GM19193 (cell line): ENCODE data around the gene GNAS-AS1.

ENCODE experiments used
- POLR2A ChIP-seq: IDR thresholded peaks from 4 replicates; pipeline ENCODE4 v1.6.1; 2011; ENCODE audit not compliant: insufficient read depth, insufficient read length; ENCODE audit errors: extremely low read depth

GNAS-AS1 gene

GRCh38 chr20:58781138-58781537 lies 69.6 kb downstream of the GNAS-AS1 start:
- TF ChIP-seq POLR2A, result no peak

DNA sequence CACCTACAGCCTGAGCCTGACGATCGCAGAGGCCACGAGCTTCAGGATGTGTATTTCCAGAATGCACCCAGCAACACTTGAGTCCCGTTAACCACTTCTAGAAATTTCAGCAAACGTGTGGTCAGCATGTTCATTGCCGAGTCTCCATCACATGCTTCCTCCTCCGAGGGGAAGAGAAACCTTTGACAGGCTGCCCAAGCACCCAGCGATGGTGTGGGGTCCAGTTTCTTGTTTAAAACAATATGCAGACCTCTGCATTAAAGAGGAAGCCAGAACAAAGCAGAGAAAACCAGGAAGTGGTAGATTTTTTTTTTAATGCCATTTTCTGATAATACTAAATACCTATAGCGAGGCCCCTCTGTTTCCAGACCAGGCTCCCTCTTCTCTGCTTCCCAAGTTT lies 71.9 kb downstream of the GNAS-AS1 start:
- TF ChIP-seq POLR2A, result no peak

DNA sequence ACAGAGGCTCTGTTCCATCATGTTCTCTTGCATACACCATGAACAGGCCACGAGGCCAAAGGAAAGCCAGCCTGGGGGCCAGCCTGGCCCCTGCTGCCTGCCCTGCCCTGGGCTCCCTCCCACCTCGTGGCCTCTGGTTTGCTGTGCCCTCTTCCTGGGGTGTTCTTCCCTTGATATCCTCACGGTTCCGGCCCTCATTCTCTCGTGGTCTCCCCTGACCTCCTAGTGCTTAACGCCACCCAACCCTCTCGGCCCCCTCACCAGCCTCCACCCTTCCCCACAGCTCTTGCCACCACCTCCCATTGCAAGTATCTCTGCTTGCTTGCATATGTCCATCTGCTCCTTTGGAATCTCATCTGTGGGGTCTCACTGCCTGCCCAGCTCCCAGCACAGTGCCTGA lies 73.0 kb downstream of the GNAS-AS1 start:
- no peak for TF ChIP-seq POLR2A

DNA sequence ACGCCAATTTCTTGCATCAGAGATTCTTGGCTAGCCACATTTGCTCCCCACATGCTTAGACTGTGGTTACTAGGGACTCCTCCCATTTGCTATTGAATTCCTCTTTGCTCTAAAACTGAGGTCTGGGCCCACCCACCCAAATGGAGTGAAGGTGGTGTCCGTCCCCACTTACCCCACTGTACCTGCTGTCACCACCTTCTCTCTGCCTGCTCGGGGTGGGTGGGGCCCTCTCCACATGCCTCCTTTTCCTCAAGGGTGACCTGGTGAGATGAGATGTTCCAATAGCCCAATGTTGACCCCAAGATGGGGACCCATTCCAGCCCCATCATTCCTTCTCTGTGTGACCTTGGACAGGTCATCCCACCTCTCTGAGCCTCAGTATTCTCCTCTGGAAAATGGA lies 74.6 kb downstream of the GNAS-AS1 start:
- no peak for TF ChIP-seq POLR2A

GRCh38 chr20:58775371-58775770 lies 75.3 kb downstream of the GNAS-AS1 start:
- TF ChIP-seq POLR2A, result no peak

- TF ChIP-seq POLR2A, result no peak
These were observed 75.9 kb downstream of the GNAS-AS1 start for GRCh38 chr20:58774667-58775263.

DNA sequence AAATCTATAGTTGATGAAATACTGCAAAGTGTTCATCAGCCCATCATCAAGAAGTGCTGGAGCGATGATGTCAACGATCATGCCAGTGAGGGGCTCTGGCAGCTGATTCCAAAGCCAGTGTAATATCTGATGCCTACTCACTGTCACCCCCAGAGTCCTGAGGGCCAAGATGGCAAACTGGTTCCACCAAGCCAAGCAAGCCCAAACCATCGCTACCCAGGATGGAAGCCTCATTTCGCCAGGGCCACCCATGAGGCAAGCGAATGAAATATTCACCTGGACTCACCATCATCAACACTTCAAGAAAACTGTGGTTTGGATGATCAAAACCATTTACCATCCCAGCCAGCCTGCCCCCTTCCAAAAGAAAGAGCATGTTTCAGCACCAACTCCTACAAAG lies 76.5 kb downstream of the GNAS-AS1 start:
- no peak for TF ChIP-seq POLR2A

- no peak for TF ChIP-seq POLR2A
These were observed 77.9 kb downstream of the GNAS-AS1 start for GRCh38 chr20:58772786-58773185.
